IPS DF 6.9 (cell line): ENCODE measurements around the gene DAPK1.

ENCODE experiments used
- DNase-seq: peaks from one replicate; pipeline ENCODE4 v3.0.0-alpha.2; 2013; ENCODE audit warnings: low read depth, low spot score
- H3K27ac ChIP-seq: one replicate; pipeline ENCODE4 v1.5.1; 2013; ENCODE audit warnings: low read length, control low read depth
- H3K27me3 ChIP-seq: 2 replicates; pipeline ENCODE4 v1.6.1; 2013; ENCODE audit warnings: mild to moderate bottlenecking, low read length; ENCODE audit not compliant: control insufficient read depth, insufficient read depth
- H3K36me3 ChIP-seq: 2 replicates; pipeline ENCODE4 v1.6.1; 2013; ENCODE audit warnings: low read length; ENCODE audit not compliant: control insufficient read depth, insufficient read depth
- H3K4me1 ChIP-seq: 2 replicates; pipeline ENCODE4 v1.6.1; 2013; ENCODE audit warnings: low read length; ENCODE audit not compliant: control insufficient read depth, insufficient read depth
- H3K4me3 ChIP-seq: 2 replicates; pipeline ENCODE4 v1.5.1; 2013; ENCODE audit warnings: mild to moderate bottlenecking, low read length
- H3K9me3 ChIP-seq: 2 replicates; pipeline ENCODE4 v1.6.1; 2013; ENCODE audit warnings: low read length, inconsistent platforms; ENCODE audit not compliant: control insufficient read depth, insufficient read depth
- WGBS: extraction: QIAGEN DNeasy Blood & Tissue Kit; methylation state at CpG from one replicate; pipeline ENCODE4 v1.1.7; 2013; ENCODE audit warnings: mixed read lengths, missing lambda C conversion rate; ENCODE audit not compliant: insufficient read length, insufficient coverage; 5-methylcytosine and 5-hydroxymethylcytosine counted together

DAPK1 gene

GRCh38 chr9:87620731-87621322 lies 123.2 kb downstream of the DAPK1 start:
- Histone ChIP-seq H3K4me3 (no peak overlapping the region), H3K27ac (no peak overlapping the region), H3K27me3 (no peaks in the 10 kb centered on the region), H3K9me3 (no peaks in the 10 kb centered on the region), H3K4me1 (peaks cover 3% of the 10 kb centered on the region; the same call in 1 of the 2 replicates), H3K36me3 (peaks cover 2% of the 10 kb centered on the region; the same call in 1 of the 2 replicates)
- DNase-seq, result no peak
- WGBS, result no CpG with 5 or more reads among the region's 4 CpGs

DNA sequence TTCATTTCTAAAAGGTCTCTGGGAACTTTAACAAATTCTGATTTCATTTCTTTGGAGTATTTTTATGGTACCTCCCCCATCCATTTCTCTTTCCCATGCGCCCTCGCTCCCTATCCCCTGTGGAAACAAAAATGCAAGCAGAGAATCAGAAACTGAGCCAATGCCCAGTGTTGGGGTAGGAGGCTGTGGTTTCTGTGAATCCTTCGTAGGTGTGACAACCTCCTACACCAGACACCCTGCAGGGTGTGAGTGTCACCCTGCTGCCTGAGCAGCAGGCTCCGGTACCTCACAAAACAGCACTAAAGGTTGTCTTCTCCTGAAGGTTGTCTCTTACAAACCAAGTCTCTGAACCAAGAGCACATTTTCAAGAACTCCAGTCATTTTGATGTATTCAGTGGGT lies 124.4 kb downstream of the DAPK1 start:
- H3K36me3 ChIP-seq, result peaks cover 2% of the 10 kb centered on the region; the same call in 1 of the 2 replicates
- no CpG with 5 or more reads among the region's 4 CpGs for WGBS

GRCh38 chr9:87622923-87623322 lies 125.3 kb downstream of the DAPK1 start:
- Histone ChIP-seq H3K4me3 (no peak overlapping the region), H3K9me3 (no peaks in the 10 kb centered on the region), H3K27me3 (no peaks in the 10 kb centered on the region), H3K36me3 (peaks cover 2% of the 10 kb centered on the region; the same call in 1 of the 2 replicates), H3K27ac (no peak overlapping the region), H3K4me1 (no peaks in the 10 kb centered on the region; the same call in 1 of the 2 replicates)
- no CpG with 5 or more reads among the region's 2 CpGs for WGBS
- DNase-seq, result no peak

More for the DNA sequence above, 124.4 kb downstream of the DAPK1 start:
- no peak overlapping the region for H3K27ac ChIP-seq
- no peak for DNase-seq
- no peaks in the 10 kb centered on the region for H3K9me3 ChIP-seq
- H3K27me3 ChIP-seq, result no peaks in the 10 kb centered on the region
- H3K4me3 ChIP-seq, result no peak overlapping the region
- H3K4me1 ChIP-seq, result no peaks in the 10 kb centered on the region

DNA sequence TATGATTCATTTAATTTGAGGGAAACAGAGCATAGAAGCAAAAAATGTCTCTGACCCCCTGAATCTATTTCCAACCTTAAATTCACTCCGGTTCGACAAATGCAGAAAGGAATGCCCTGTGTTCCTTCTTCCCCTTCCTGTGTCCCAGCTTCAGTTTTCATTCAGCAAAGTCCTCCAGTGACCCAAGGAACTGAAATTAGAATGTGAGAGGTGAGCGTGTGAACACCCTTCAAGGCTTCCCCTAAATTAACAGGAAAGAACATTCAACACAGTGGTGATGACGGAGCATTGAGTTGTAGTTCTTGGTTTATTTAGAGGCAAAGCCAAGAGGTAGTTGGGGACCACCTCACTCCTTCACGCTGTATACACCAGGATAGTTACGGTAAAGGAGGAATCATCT lies 130.7 kb downstream of the DAPK1 start:
- WGBS, result no CpG with 5 or more reads among the region's 6 CpGs
- DNase-seq, result no peak

GRCh38 chr9:87629104-87629503 lies 131.4 kb downstream of the DAPK1 start:
- Histone ChIP-seq H3K27ac (no peak overlapping the region), H3K4me3 (no peak overlapping the region), H3K4me1 (no peaks in the 10 kb centered on the region; the same call in 1 of the 2 replicates), H3K27me3 (no peaks in the 10 kb centered on the region), H3K9me3 (no peaks in the 10 kb centered on the region), H3K36me3 (no peaks in the 10 kb centered on the region)
- no peak for DNase-seq
- WGBS, result no CpG with 5 or more reads among the region's 6 CpGs

More for the DNA sequence above, 130.7 kb downstream of the DAPK1 start:
- H3K9me3 ChIP-seq, result no peaks in the 10 kb centered on the region
- H3K4me1 ChIP-seq, result no peaks in the 10 kb centered on the region; the same call in 1 of the 2 replicates
- no peak overlapping the region for H3K4me3 ChIP-seq
- H3K27ac ChIP-seq, result no peak overlapping the region
- H3K27me3 ChIP-seq, result no peaks in the 10 kb centered on the region
- no peaks in the 10 kb centered on the region; the same call in 1 of the 2 replicates for H3K36me3 ChIP-seq

- no peaks in the 10 kb centered on the region; the same call in 1 of the 2 replicates for H3K4me1 ChIP-seq
Measured at GRCh38 chr9:87630266-87630665, 132.6 kb downstream of the DAPK1 start.

GRCh38 chr9:87630846-87631245 lies 133.2 kb downstream of the DAPK1 start:
- Histone ChIP-seq H3K27me3 (no peaks in the 10 kb centered on the region), H3K36me3 (no peaks in the 10 kb centered on the region), H3K9me3 (no peaks in the 10 kb centered on the region), H3K27ac (no peak overlapping the region), H3K4me1 (no peaks in the 10 kb centered on the region; the same call in 1 of the 2 replicates), H3K4me3 (no peak overlapping the region)
- WGBS, result no CpG with 5 or more reads among the region's 3 CpGs
- DNase-seq, result no peak

More at GRCh38 chr9:87630266-87630665, 132.6 kb downstream of the DAPK1 start:
- Histone ChIP-seq H3K4me3 (no peak overlapping the region), H3K27me3 (no peaks in the 10 kb centered on the region), H3K27ac (no peak overlapping the region), H3K9me3 (no peaks in the 10 kb centered on the region), H3K36me3 (no peaks in the 10 kb centered on the region)
- WGBS, result no CpG with 5 or more reads among the region's 3 CpGs
- DNase-seq, result no peak

DNA sequence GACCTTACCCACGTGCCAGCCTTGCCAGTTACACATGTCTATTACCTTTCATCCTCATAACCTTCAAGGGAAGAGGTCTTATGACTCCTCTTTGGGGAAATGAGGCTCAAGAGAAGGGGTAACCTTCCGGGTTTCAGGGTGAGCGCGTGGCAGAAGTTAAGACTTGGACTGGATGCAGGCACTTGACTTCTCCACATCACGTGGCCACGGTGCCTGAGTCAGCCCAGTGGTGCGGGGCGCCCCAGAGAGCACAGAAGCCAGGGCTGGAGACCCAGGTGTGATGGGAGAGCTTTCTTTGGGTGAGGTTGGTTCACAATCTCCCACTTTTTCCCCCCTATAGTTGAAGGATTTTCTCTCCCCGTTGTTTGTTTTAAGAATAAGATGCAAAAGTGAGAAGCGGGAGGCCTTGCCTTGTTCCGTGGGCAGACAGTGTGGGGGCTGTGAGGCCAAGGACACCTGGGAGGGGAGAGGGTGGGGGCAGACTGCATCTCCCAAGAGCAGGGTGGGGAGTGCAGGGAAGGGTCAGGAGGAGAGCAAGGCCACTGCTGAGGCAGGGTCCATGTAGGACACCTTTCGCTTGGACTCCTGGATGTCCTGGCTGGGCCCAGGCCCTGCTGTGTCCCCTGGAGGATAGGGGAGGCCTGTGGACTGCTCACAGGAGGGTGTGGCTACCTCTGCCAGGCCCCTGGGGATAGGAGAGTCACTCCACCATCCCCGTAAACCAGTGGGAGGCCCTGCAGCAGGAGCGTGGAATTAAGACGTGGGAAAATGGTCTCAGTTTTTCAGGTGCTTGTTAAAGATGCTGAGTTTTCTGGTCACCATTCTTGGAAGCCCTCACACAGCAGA lies 138.2 kb downstream of the DAPK1 start:
- H3K27ac ChIP-seq, result no peak overlapping the region
- peaks cover 10% of the 10 kb centered on the region; the same call in 1 of the 2 replicates for H3K36me3 ChIP-seq
- no peaks in the 10 kb centered on the region for H3K9me3 ChIP-seq
- DNase-seq, result no peak
- WGBS, result no CpG with 5 or more reads among the region's 15 CpGs
- H3K27me3 ChIP-seq, result no peaks in the 10 kb centered on the region
- peaks cover 1% of the 10 kb centered on the region; the same call in 1 of the 2 replicates for H3K4me1 ChIP-seq
- H3K4me3 ChIP-seq, result no peak overlapping the region

DNA sequence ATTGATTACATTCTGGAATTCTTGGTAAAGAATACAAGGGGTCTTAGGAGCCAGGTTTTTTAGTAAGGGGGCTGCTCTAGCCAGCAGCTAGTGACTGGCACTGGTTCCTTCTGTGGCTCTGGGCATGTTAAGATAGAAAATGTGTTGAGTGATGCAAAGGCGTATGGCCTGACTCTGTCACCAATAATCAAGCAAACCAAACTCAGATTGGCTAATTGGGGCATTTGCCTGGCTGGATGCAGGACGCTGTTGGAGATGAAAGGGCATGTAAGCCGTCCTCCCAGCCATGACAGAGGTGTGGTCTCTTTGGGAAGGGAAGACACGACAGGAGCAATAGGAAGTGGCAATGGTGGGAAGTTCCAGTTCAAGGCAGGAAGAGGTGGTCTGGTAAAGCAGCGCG lies 140.6 kb downstream of the DAPK1 start:
- Histone ChIP-seq H3K36me3 (peaks cover 17% of the 10 kb centered on the region; the same call in 1 of the 2 replicates), H3K27me3 (no peaks in the 10 kb centered on the region), H3K4me1 (peaks cover 1% of the 10 kb centered on the region; the same call in 1 of the 2 replicates)

GRCh38 chr9:87639949-87640348 lies 142.3 kb downstream of the DAPK1 start:
- no CpG with 5 or more reads among the region's 4 CpGs for WGBS
- H3K36me3 ChIP-seq, result peaks cover 17% of the 10 kb centered on the region; the same call in 1 of the 2 replicates
- no peak overlapping the region for H3K27ac ChIP-seq

More for the DNA sequence above, 140.6 kb downstream of the DAPK1 start:
- no CpG with 5 or more reads among the region's 6 CpGs for WGBS
- Histone ChIP-seq H3K4me3 (no peak overlapping the region), H3K27ac (no peak overlapping the region), H3K9me3 (no peaks in the 10 kb centered on the region)
- no peak for DNase-seq

More at GRCh38 chr9:87639949-87640348, 142.3 kb downstream of the DAPK1 start:
- DNase-seq, result no peak
- H3K4me3 ChIP-seq, result no peak overlapping the region
- no peaks in the 10 kb centered on the region for H3K27me3 ChIP-seq
- no peaks in the 10 kb centered on the region for H3K9me3 ChIP-seq
- H3K4me1 ChIP-seq, result peaks cover 3% of the 10 kb centered on the region
